Sigmoid colon (tissue), 7 donors: Measurements from ENCODE around the gene CT47C1. TPM values are rescaled to one million over a fixed set of nuclear protein-coding genes. Genes with fewer than 3 reads are reported as not detected.
A peak's percentile ranks its signal among the peaks of the same experiment; 100 is the strongest.

Experiments
- DNase-seq: peaks from one replicate; pipeline ENCODE4 v3.0.0-alpha.2; 2019
- H3K27ac ChIP-seq, 4 donors: fragments of 200-600 bp; sonication (generic); one replicate each; pipeline ENCODE4 v1.5.1; 2016 to 2019; ENCODE audit warnings: mild to moderate bottlenecking in 1 of 4
- H3K27me3 ChIP-seq, 3 donors: fragments of 200-600 bp; sonication (generic); one replicate each; pipeline ENCODE4 v1.5.1; 2019; ENCODE audit warnings: mild to moderate bottlenecking in 1 of 3
- H3K36me3 ChIP-seq, 4 donors: fragments of 200-600 bp; sonication (generic); one replicate each; pipeline ENCODE4 v1.5.1; 2016 to 2019
- H3K4me1 ChIP-seq, 4 donors: fragments of 200-600 bp; sonication (generic); one replicate each; pipeline ENCODE4 v1.5.1; 2017 to 2019
- H3K4me3 ChIP-seq, 4 donors: fragments of 200-600 bp; sonication (generic); one replicate each; pipeline ENCODE4 v1.5.1; 2017 to 2019; ENCODE audit warnings: mild to moderate bottlenecking in 2 of 4, moderate library complexity in 1 of 4
- H3K9me3 ChIP-seq, 4 donors: fragments of 200-600 bp in 3 of 4; sonication (generic) in 3 of 4; one replicate each; pipeline versions ENCODE4 v1.5.1 to v1.6.1; 2013 to 2019
- CTCF ChIP-seq, 4 experiments: fragments of 450-650 bp in 3 of 4; fragments of 200-600 bp in 1 of 4; IDR thresholded peaks; one replicate each; pipeline ENCODE4 v1.5.1; 2016 to 2019; ENCODE audit warnings: antibody characterized with exemption in 4 of 4, mild to moderate bottlenecking in 3 of 4, moderate library complexity in 2 of 4
- EP300 ChIP-seq, 4 donors: sonication (generic); formaldehyde crosslinking; IDR thresholded peaks; one replicate each; pipeline ENCODE4 v1.6.1; 2017; ENCODE audit warnings: antibody characterized with exemption in 4 of 4
- POLR2A ChIP-seq, 2 donors: fragments of 450-650 bp; IDR thresholded peaks; one replicate each; pipeline ENCODE4 v1.6.1; 2016; ENCODE audit warnings: antibody characterized with exemption in 2 of 2, mild to moderate bottlenecking in 2 of 2, moderate library complexity in 2 of 2
- POLR2AphosphoS5 ChIP-seq, 4 donors: sonication (generic); formaldehyde crosslinking; IDR thresholded peaks; one replicate each; pipeline ENCODE4 v1.6.1; 2017; ENCODE audit warnings: antibody characterized with exemption in 4 of 4
- WGBS, 2 donors: extraction: QIAGEN DNeasy Blood & Tissue Kit; methylation state at CpG; one replicate each; pipeline ENCODE4 v1.1.7; 2013; 5-methylcytosine and 5-hydroxymethylcytosine counted together
- intact Hi-C: fragments of 100-400 bp; cut with DNase I; formaldehyde crosslinking; loops from one replicate; pipeline ENCODE4 v1.15.1; 2023
- polyA plus RNA-seq, 3 donors: library from polyadenylated mRNA; stranded (reverse); fragments of 200-250 nt; gene quantifications; one replicate each; pipeline ENCODE4 v1.2.3, GENCODE V29; 2013
- total RNA-seq, 4 donors: library from RNA; depleted of rRNA; stranded (reverse); fragments of >200 nt; gene quantifications; one replicate each; pipeline ENCODE4 v1.1.0, GENCODE V29; 2016
- donor health status: healthy with polysubstance abuse.
- donor health status: Bipolar disorder and iron deficiency.
- donor health status: healthy.

CT47C1 gene
- total and polyA plus RNA-seq, 7 donors, result not detected

- intact Hi-C loops, result no loop called here
- no peaks in the 10 kb centered on the region for H3K27me3 ChIP-seq
- no peaks in the 10 kb centered on the region for H3K36me3 ChIP-seq
- peaks cover 0 to 18% (median 4%) of the 10 kb centered on the region in 4 donors for H3K4me1 ChIP-seq
- DNase-seq, result no peak
- 83 to 92% methylated on average over 3 of the region's 3 CpGs for WGBS, 2 donors
- no peaks in the 10 kb centered on the region for H3K9me3 ChIP-seq
- no peak overlapping the region for H3K4me3 ChIP-seq
- TF ChIP-seq POLR2A (IDR thresholded peaks at IDR 0.05) (no peak), EP300 (IDR thresholded peaks at IDR 0.05) (no peak), POLR2AphosphoS5 (IDR thresholded peaks at IDR 0.05) (no peak), CTCF (IDR thresholded peaks at IDR 0.05) (no peak)
- peak overlapping the region in 2 of 4 donors; percentile 6 to 55 for H3K27ac ChIP-seq
Measured at GRCh38 chrX:119042040-119042439, 30.8 kb upstream of the CT47C1 start.

GRCh38 chrX:119042996-119043395 is 29.8 kb upstream of the CT47C1 start:
- peaks cover 0 to 18% (median 4%) of the 10 kb centered on the region in 4 donors for H3K4me1 ChIP-seq
- H3K27ac ChIP-seq, result no peak overlapping the region
- TF ChIP-seq CTCF (IDR thresholded peaks at IDR 0.05) (no peak), EP300 (IDR thresholded peaks at IDR 0.05) (no peak), POLR2AphosphoS5 (IDR thresholded peaks at IDR 0.05) (no peak), POLR2A (IDR thresholded peaks at IDR 0.05) (no peak)
- H3K27me3 ChIP-seq, result no peaks in the 10 kb centered on the region
- no peaks in the 10 kb centered on the region for H3K36me3 ChIP-seq
- DNase-seq, result no peak
- intact Hi-C loops, result no loop called here
- H3K4me3 ChIP-seq, result no peak overlapping the region
- 46 to 81% methylated on average over 1 of the region's 1 CpG for WGBS, 2 donors
- no peaks in the 10 kb centered on the region for H3K9me3 ChIP-seq

- Histone ChIP-seq H3K36me3 (no peaks in the 10 kb centered on the region), H3K4me3 (no peak overlapping the region), H3K4me1 (peaks cover 0 to 11% (median 2%) of the 10 kb centered on the region in 4 donors), H3K27ac (no peak overlapping the region), H3K9me3 (no peaks in the 10 kb centered on the region), H3K27me3 (no peaks in the 10 kb centered on the region)
- 90 to 91% methylated on average over 2 of the region's 2 CpGs for WGBS, 2 donors
- no peak for DNase-seq
- intact Hi-C loops, result no loop called here
- no peak for TF ChIP-seq CTCF (IDR thresholded peaks at IDR 0.05)
Measured at GRCh38 chrX:119045884-119046283, 26.9 kb upstream of the CT47C1 start.

GRCh38 chrX:119055687-119056086 is 17.1 kb upstream of the CT47C1 start:
- Histone ChIP-seq H3K27me3 (no peaks in the 10 kb centered on the region), H3K9me3 (no peaks in the 10 kb centered on the region), H3K36me3 (no peaks in the 10 kb centered on the region), H3K27ac (no peak overlapping the region), H3K4me1 (peaks cover 0 to 7% (median 0%) of the 10 kb centered on the region in 4 donors), H3K4me3 (no peak overlapping the region)
- intact Hi-C loops, result no loop called here
- no peak for TF ChIP-seq POLR2A (IDR thresholded peaks at IDR 0.05)
- no peak for DNase-seq
- WGBS, 2 donors, result 49 to 66% methylated on average over 2 of the region's 2 CpGs

- DNase-seq, result no peak
- Histone ChIP-seq H3K27me3 (no peaks in the 10 kb centered on the region), H3K4me1 (no peaks in the 10 kb centered on the region), H3K27ac (no peak overlapping the region), H3K4me3 (no peak overlapping the region), H3K36me3 (no peaks in the 10 kb centered on the region), H3K9me3 (no peaks in the 10 kb centered on the region)
- intact Hi-C loops, result no loop called here
- TF ChIP-seq POLR2A (IDR thresholded peaks at IDR 0.05) (no peak), EP300 (IDR thresholded peaks at IDR 0.05) (no peak)
- 72 to 74% methylated on average over 6 of the region's 6 CpGs for WGBS, 2 donors
Measured at GRCh38 chrX:119062750-119063374, 9.9 kb upstream of the CT47C1 start.

GRCh38 chrX:119063428-119063827 is 9.4 kb upstream of the CT47C1 start:
- Histone ChIP-seq H3K4me1 (no peaks in the 10 kb centered on the region), H3K36me3 (no peaks in the 10 kb centered on the region), H3K27me3 (no peaks in the 10 kb centered on the region), H3K27ac (no peak overlapping the region), H3K9me3 (no peaks in the 10 kb centered on the region), H3K4me3 (no peak overlapping the region)
- intact Hi-C loops, result no loop called here
- no peak for DNase-seq
- 92 to 94% methylated on average over 7 of the region's 7 CpGs for WGBS, 2 donors
- TF ChIP-seq POLR2A (IDR thresholded peaks at IDR 0.05), result no peak
- TF ChIP-seq CTCF (IDR thresholded peaks at IDR 0.05), result no peak
- no peak for TF ChIP-seq POLR2AphosphoS5 (IDR thresholded peaks at IDR 0.05)
- TF ChIP-seq EP300 (IDR thresholded peaks at IDR 0.05), result no peak
